ENCODE results near the gene MR1. TPM values are rescaled to one million over a fixed set of nuclear protein-coding genes. Genes with fewer than 3 reads are reported as not detected.
A peak's percentile ranks its signal among the peaks of the same experiment; 100 is the strongest.
"Not testable (repeated sequence)": the region's sequence is repeated elsewhere in the genome, so short reads cannot be mapped to it uniquely, and the experiment has no call there.

MR1 gene
- polyA plus RNA-seq, 3 donors from 2014 or later: 45.0 to 62.7 (median 54.1) TPM

GRCh38 chr1:181038399-181038873 is 4.7 kb downstream of the MR1 start:
- Mint-ChIP-seq H3K27ac (peak overlapping the region; percentile 21 to 100 (median 78)), H3K4me3 (peak overlapping the region in 1 of 5 donors; percentile 27), H3K9me3 (no peaks in the 10 kb centered on the region), H3K36me3 (peaks cover 3 to 7% (median 7%) of the 10 kb centered on the region in 3 donors), H3K4me1 (peaks cover 75 to 89% of the 10 kb centered on the region in 2 donors), H3K27me3 (ENCODE audit: low read depth in 3 of 3) (peaks cover 1 to 3% (median 2%) of the 10 kb centered on the region in 3 donors)
- DNase-seq: peak; percentile 70 to 77 (median 74)

- Mint-ChIP-seq H3K4me1 (peaks cover 74 to 88% of the 10 kb centered on the region in 2 donors), H3K27ac (peak overlapping the region in 5 of 6 donors; percentile 4 to 72 (median 50)), H3K27me3 (ENCODE audit: low read depth in 3 of 3) (peaks cover 0 to 8% (median 2%) of the 10 kb centered on the region in 3 donors), H3K36me3 (peaks cover 7 to 11% (median 8%) of the 10 kb centered on the region in 3 donors), H3K9me3 (no peaks in the 10 kb centered on the region), H3K4me3 (no peak overlapping the region)
- DNase-seq: no peak
Measured at GRCh38 chr1:181040284-181040865, 6.6 kb downstream of the MR1 start.

GRCh38 chr1:181043025-181043888 is 9.5 kb downstream of the MR1 start:
- Mint-ChIP-seq H3K27ac (peak overlapping the region; percentile 87 to 97 (median 96)), H3K4me3 (peak overlapping the region in 3 of 5 donors; percentile 13 to 58 (median 28)), H3K36me3 (peaks cover 7 to 18% (median 15%) of the 10 kb centered on the region in 3 donors), H3K4me1 (peaks cover 57 to 69% of the 10 kb centered on the region in 2 donors), H3K27me3 (ENCODE audit: low read depth in 3 of 3) (peaks cover 0 to 8% (median 2%) of the 10 kb centered on the region in 3 donors), H3K9me3 (no peaks in the 10 kb centered on the region)
- DNase-seq: no peak

- peaks cover 8 to 13% (median 10%) of the 10 kb centered on the region in 3 donors for H3K36me3 Mint-ChIP-seq
- H3K4me1 Mint-ChIP-seq: peaks cover 53 to 56% of the 10 kb centered on the region in 2 donors
- H3K27ac Mint-ChIP-seq: peak overlapping the region; percentile 94 to 97 (median 96)
Measured at GRCh38 chr1:181044449-181044966, 10.7 kb downstream of the MR1 start.

GRCh38 chr1:181045946-181046345 is 12.2 kb downstream of the MR1 start:
- not testable (repeated sequence) for H3K27me3 Mint-ChIP-seq (ENCODE audit: low read depth in 3 of 3); H3K4me3 Mint-ChIP-seq; H3K9me3 Mint-ChIP-seq; DNase-seq
- peak overlapping the region in 3 of 6 donors; percentile 31 to 80 (median 49) for H3K27ac Mint-ChIP-seq
- H3K4me1 Mint-ChIP-seq: peaks cover 46 to 47% of the 10 kb centered on the region in 2 donors
- H3K36me3 Mint-ChIP-seq: peaks cover 9 to 13% (median 13%) of the 10 kb centered on the region in 3 donors

More at GRCh38 chr1:181044449-181044966, 10.7 kb downstream of the MR1 start:
- H3K9me3 Mint-ChIP-seq: no peaks in the 10 kb centered on the region
- peaks cover 0 to 8% (median 0%) of the 10 kb centered on the region in 3 donors for H3K27me3 Mint-ChIP-seq (ENCODE audit: low read depth in 3 of 3)
- DNase-seq: peak; percentile 72 to 82 (median 74)
- H3K4me3 Mint-ChIP-seq: peak overlapping the region; percentile 58 to 84 (median 65)

- no peak for DNase-seq
- Mint-ChIP-seq H3K9me3 (no peaks in the 10 kb centered on the region), H3K27ac (peak overlapping the region in 5 of 6 donors; percentile 13 to 83 (median 42)), H3K4me3 (no peak overlapping the region), H3K36me3 (peaks cover 14 to 31% (median 24%) of the 10 kb centered on the region in 3 donors), H3K27me3 (ENCODE audit: low read depth in 3 of 3) (peaks cover 0 to 7% (median 0%) of the 10 kb centered on the region in 3 donors), H3K4me1 (peaks cover 19 to 24% of the 10 kb centered on the region in 2 donors)
Measured at GRCh38 chr1:181049378-181049777, 15.6 kb downstream of the MR1 start.

- peak overlapping the region in 1 of 6 donors; percentile 6 for H3K27ac Mint-ChIP-seq
- no peak overlapping the region for H3K4me3 Mint-ChIP-seq
- H3K27me3 Mint-ChIP-seq (ENCODE audit: low read depth in 3 of 3): no peaks in the 10 kb centered on the region
- H3K9me3 Mint-ChIP-seq: no peaks in the 10 kb centered on the region
- DNase-seq: no peak
- peaks cover 9 to 37% (median 28%) of the 10 kb centered on the region in 3 donors for H3K36me3 Mint-ChIP-seq
- peaks cover 10 to 15% of the 10 kb centered on the region in 2 donors for H3K4me1 Mint-ChIP-seq
Measured at GRCh38 chr1:181050922-181051321, 17.1 kb downstream of the MR1 start.

- Mint-ChIP-seq H3K36me3 (peaks cover 36 to 53% (median 46%) of the 10 kb centered on the region in 3 donors), H3K4me1 (peaks cover 6% of the 10 kb centered on the region in 2 donors), H3K27ac (peak overlapping the region in 1 of 6 donors; percentile 43), H3K9me3 (no peaks in the 10 kb centered on the region), H3K4me3 (no peak overlapping the region), H3K27me3 (ENCODE audit: low read depth in 3 of 3) (peaks cover 0 to 3% (median 0%) of the 10 kb centered on the region in 3 donors)
- DNase-seq: no peak
Measured at GRCh38 chr1:181056560-181056959, 22.8 kb downstream of the MR1 start.

- H3K27me3 Mint-ChIP-seq (ENCODE audit: low read depth in 3 of 3): peaks cover 0 to 3% (median 1%) of the 10 kb centered on the region in 3 donors
- no peaks in the 10 kb centered on the region for H3K9me3 Mint-ChIP-seq
- H3K4me1 Mint-ChIP-seq: peaks cover 11 to 12% of the 10 kb centered on the region in 2 donors
- DNase-seq: no peak
- H3K36me3 Mint-ChIP-seq: peaks cover 36 to 52% (median 46%) of the 10 kb centered on the region in 3 donors
- no peak overlapping the region for H3K27ac Mint-ChIP-seq
- H3K4me3 Mint-ChIP-seq: no peak overlapping the region
Measured at GRCh38 chr1:181057079-181057478, 23.3 kb downstream of the MR1 start.

GRCh38 chr1:181059435-181059834 is 25.7 kb downstream of the MR1 start:
- Mint-ChIP-seq H3K4me1 (peaks cover 26 to 28% of the 10 kb centered on the region in 2 donors), H3K27ac (peak overlapping the region in 3 of 6 donors; percentile 61 to 74 (median 71)), H3K36me3 (peaks cover 32 to 41% (median 35%) of the 10 kb centered on the region in 3 donors), H3K9me3 (no peaks in the 10 kb centered on the region), H3K27me3 (ENCODE audit: low read depth in 3 of 3) (peaks cover 0 to 6% (median 4%) of the 10 kb centered on the region in 3 donors), H3K4me3 (no peak overlapping the region)
- no peak for DNase-seq

- H3K27me3 Mint-ChIP-seq (ENCODE audit: low read depth in 3 of 3): peaks cover 0 to 6% (median 4%) of the 10 kb centered on the region in 3 donors
- H3K4me1 Mint-ChIP-seq: peaks cover 26 to 28% of the 10 kb centered on the region in 2 donors
- H3K9me3 Mint-ChIP-seq: no peaks in the 10 kb centered on the region
- H3K4me3 Mint-ChIP-seq: no peak overlapping the region
- no peak for DNase-seq
- peaks cover 32 to 41% (median 34%) of the 10 kb centered on the region in 3 donors for H3K36me3 Mint-ChIP-seq
- H3K27ac Mint-ChIP-seq: peak overlapping the region in 2 of 6 donors; percentile 29 to 77
Measured at GRCh38 chr1:181060066-181060465, 26.3 kb downstream of the MR1 start.

GRCh38 chr1:181060947-181061346 is 27.2 kb downstream of the MR1 start:
- H3K27me3 Mint-ChIP-seq (ENCODE audit: low read depth in 3 of 3); DNase-seq; H3K9me3 Mint-ChIP-seq: not testable (repeated sequence)
- Mint-ChIP-seq H3K4me1 (peaks cover 26 to 28% of the 10 kb centered on the region in 2 donors), H3K27ac (peak overlapping the region in 4 of 6 donors; percentile 86 to 99 (median 92)), H3K4me3 (peak overlapping the region in 4 of 5 donors; percentile 15 to 53 (median 44)), H3K36me3 (peaks cover 26 to 34% (median 32%) of the 10 kb centered on the region in 3 donors)

- H3K27ac Mint-ChIP-seq: peak overlapping the region; percentile 90 to 99 (median 94)
- peaks cover 26 to 33% (median 32%) of the 10 kb centered on the region in 3 donors for H3K36me3 Mint-ChIP-seq
Measured at GRCh38 chr1:181061487-181061886, 27.7 kb downstream of the MR1 start.

More at GRCh38 chr1:181061487-181061886, 27.7 kb downstream of the MR1 start:
- peaks cover 26 to 28% of the 10 kb centered on the region in 2 donors for H3K4me1 Mint-ChIP-seq
- H3K4me3 Mint-ChIP-seq: peak overlapping the region; percentile 74 to 89 (median 82)
- peaks cover 0 to 6% (median 4%) of the 10 kb centered on the region in 3 donors for H3K27me3 Mint-ChIP-seq (ENCODE audit: low read depth in 3 of 3)
- H3K9me3 Mint-ChIP-seq: no peaks in the 10 kb centered on the region
- DNase-seq: no peak

All from immature natural killer cell (primary cell).